GM18511 (cell line): ENCODE results near the gene XPO6.
"Not testable (repeated sequence)": the region's sequence is repeated elsewhere in the genome, so short reads cannot be mapped to it uniquely, and the experiment has no call there.

Experiments used
- ATAC-seq: cut with Tn5 transposase; IDR thresholded peaks from one replicate; pipeline ENCODE4 v1.9.1; 2021; ENCODE audit warnings: mild to moderate bottlenecking, moderate library complexity; ENCODE audit not compliant: unreplicated experiment

The XPO6 gene

GRCh38 chr16:28211758-28212531 lies at the start of gene XPO6:
XPO6 (minus strand) TSS chr16:28211965; CDS start chr16:28211368, 597 bp downstream.
- ATAC-seq, result peak; percentile 89

- no peak for ATAC-seq
These were observed 48.4 kb upstream of the XPO6 start for GRCh38 chr16:28260193-28260592.

GRCh38 chr16:28259781-28260150 lies 48.0 kb upstream of the XPO6 start:
- ATAC-seq, result no peak

GRCh38 chr16:28259091-28259780 lies 47.5 kb upstream of the XPO6 start:
- no peak for ATAC-seq

GRCh38 chr16:28258567-28258966 lies 46.8 kb upstream of the XPO6 start:
- ATAC-seq, result no peak

GRCh38 chr16:28257256-28257655 lies 45.5 kb upstream of the XPO6 start:
- no peak for ATAC-seq

- ATAC-seq, result no peak
These were observed 44.1 kb upstream of the XPO6 start for GRCh38 chr16:28255838-28256237.

- ATAC-seq, result no peak
These were observed 42.4 kb upstream of the XPO6 start for GRCh38 chr16:28254158-28254557.

GRCh38 chr16:28250999-28251398 lies 39.2 kb upstream of the XPO6 start:
- ATAC-seq, result no peak

GRCh38 chr16:28249483-28249882 lies 37.7 kb upstream of the XPO6 start:
- not testable (repeated sequence) for ATAC-seq

- no peak for ATAC-seq
These were observed 30.2 kb upstream of the XPO6 start for GRCh38 chr16:28241924-28242323.

- no peak for ATAC-seq
These were observed 26.1 kb upstream of the XPO6 start for GRCh38 chr16:28237754-28238357.

GRCh38 chr16:28231763-28232162 lies 20.0 kb upstream of the XPO6 start:
- ATAC-seq, result no peak

- not testable (repeated sequence) for ATAC-seq
These were observed 12.1 kb upstream of the XPO6 start for GRCh38 chr16:28223909-28224308.

- not testable (repeated sequence) for ATAC-seq
These were observed 8.0 kb upstream of the XPO6 start for GRCh38 chr16:28219777-28220176.

GRCh38 chr16:28219282-28219681 lies 7.5 kb upstream of the XPO6 start:
- ATAC-seq, result no peak

- ATAC-seq, result peak; percentile 50
These were observed 6.3 kb upstream of the XPO6 start for GRCh38 chr16:28218109-28218508.

GRCh38 chr16:28217326-28217725 lies 5.6 kb upstream of the XPO6 start:
- no peak for ATAC-seq

- no peak for ATAC-seq
These were observed 1.6 kb upstream of the XPO6 start for GRCh38 chr16:28213396-28213795.

- no peak for ATAC-seq
These were observed 738 bp upstream of the XPO6 start for GRCh38 chr16:28212532-28212873.

GRCh38 chr16:28210979-28211588 lies 681 bp downstream of the XPO6 start:
- ATAC-seq, result peak; percentile 55

GRCh38 chr16:28210264-28210663 lies 1.5 kb downstream of the XPO6 start:
- ATAC-seq, result no peak
